ENCODE measurements around the gene ZNF544. TPM values are rescaled to one million over a fixed set of nuclear protein-coding genes. Genes with fewer than 3 reads are reported as not detected.

The ZNF544 gene
- total RNA-seq, 1 donor from 2014 or later = 25.2 TPM

DNA sequence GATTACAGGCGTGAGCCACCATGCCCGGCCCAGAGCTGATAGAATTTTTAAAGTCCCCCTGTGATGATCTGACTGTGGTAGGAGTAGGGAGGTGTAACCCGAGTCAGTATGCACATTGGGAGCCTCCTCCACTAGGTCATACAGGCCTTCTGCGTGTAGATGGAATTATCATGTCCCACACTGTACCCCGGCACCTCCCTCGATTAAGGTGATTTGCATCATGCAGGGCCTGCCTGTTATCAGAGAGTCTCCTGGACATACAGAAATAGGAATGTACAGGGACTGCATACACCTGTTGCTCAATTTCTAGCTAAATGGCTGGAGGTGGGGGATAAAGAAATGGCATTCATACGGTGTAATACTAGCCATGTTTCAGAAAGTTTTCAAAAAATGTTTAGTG, 75.5 kb downstream of the ZNF544 start:
- TF ChIP-seq, protein P1, sequence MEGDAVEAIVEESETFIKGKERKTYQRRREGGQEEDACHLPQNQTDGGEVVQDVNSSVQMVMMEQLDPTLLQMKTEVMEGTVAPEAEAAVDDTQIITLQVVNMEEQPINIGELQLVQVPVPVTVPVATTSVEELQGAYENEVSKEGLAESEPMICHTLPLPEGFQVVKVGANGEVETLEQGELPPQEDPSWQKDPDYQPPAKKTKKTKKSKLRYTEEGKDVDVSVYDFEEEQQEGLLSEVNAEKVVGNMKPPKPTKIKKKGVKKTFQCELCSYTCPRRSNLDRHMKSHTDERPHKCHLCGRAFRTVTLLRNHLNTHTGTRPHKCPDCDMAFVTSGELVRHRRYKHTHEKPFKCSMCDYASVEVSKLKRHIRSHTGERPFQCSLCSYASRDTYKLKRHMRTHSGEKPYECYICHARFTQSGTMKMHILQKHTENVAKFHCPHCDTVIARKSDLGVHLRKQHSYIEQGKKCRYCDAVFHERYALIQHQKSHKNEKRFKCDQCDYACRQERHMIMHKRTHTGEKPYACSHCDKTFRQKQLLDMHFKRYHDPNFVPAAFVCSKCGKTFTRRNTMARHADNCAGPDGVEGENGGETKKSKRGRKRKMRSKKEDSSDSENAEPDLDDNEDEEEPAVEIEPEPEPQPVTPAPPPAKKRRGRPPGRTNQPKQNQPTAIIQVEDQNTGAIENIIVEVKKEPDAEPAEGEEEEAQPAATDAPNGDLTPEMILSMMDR (IDR thresholded peaks at IDR 0.05) = no peak
- Mint-ChIP-seq H3K27ac (ENCODE audit: unreplicated experiment) (peak overlapping the region; percentile 99), H3K9me3 (ENCODE audit: unreplicated experiment) (no peaks in the 10 kb centered on the region), H3K36me3 (ENCODE audit: unreplicated experiment) (peaks cover 53% of the 10 kb centered on the region), H3K4me3 (ENCODE audit: unreplicated experiment) (peak overlapping the region; percentile 100), H3K27me3 (ENCODE audit: unreplicated experiment) (no peaks in the 10 kb centered on the region), H3K4me1 (ENCODE audit: unreplicated experiment) (peaks cover 22% of the 10 kb centered on the region)
- no peak for DNase-seq (ENCODE audit: extremely low spot score, unreplicated experiment)

DNA sequence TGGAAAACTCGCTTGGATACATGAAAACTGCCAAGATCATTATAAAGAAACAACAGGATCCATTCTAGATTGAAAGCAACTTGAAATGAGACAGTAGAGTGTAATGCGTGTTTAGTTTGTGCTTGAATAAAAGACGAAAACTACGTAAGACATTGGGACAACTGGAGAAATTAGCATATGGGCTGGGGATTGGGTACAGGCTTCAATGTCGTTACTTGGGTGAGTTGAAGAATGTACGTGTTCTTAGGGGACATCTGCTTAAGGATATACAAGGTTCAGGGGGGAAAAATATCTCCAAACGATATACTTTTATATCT, 76.0 kb downstream of the ZNF544 start:
- Mint-ChIP-seq H3K27ac (ENCODE audit: unreplicated experiment) (peak overlapping the region; percentile 99), H3K9me3 (ENCODE audit: unreplicated experiment) (no peaks in the 10 kb centered on the region), H3K27me3 (ENCODE audit: unreplicated experiment) (no peaks in the 10 kb centered on the region), H3K4me1 (ENCODE audit: unreplicated experiment) (peaks cover 22% of the 10 kb centered on the region), H3K4me3 (ENCODE audit: unreplicated experiment) (peak overlapping the region; percentile 100), H3K36me3 (ENCODE audit: unreplicated experiment) (peaks cover 55% of the 10 kb centered on the region)
- TF ChIP-seq, protein P1 (IDR thresholded peaks at IDR 0.05) = no peak
- no peak for DNase-seq (ENCODE audit: extremely low spot score, unreplicated experiment)

DNA sequence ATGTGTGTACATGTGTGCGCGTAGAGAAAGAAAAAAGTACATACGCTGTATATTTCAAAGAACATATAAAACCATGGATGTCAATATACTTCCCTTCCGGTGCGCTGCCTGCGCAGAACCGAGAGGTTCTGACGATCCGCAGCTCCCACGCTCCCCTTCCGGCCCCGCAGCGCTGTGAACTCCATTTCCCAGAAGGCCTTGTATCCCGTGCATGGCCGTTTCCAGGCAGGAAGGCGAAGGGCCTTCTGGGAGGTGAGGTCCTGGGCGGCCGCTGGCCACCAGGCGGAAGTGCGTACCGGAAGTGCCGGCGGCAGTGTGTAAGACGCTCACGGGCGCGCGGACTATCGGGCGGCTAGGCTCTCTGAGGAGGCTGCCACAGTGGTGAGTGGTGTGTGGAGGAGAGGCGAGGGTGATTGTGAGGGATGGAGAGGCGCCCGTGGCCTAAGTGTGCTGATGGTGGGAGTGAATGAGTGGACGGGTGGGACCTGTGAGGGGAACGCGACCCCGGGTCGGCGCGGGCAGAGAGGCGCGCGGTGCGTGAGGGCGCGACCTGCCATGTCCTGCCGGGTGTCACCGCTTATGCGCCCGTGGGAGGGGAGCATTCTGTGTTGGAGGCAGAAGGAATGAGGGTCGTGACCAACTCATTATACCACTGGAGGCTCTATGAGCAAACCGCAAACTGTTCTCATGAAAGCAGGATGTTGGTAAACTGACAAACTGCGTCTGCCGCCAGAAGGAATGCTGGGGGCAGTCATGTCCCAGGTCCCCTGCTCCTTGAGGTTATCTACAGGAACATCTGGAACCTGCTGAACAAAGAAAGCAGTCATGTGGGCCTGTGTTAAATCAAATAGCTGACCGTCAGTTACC, 76.6 kb downstream of the ZNF544 start, which contains the start of gene ERVK3-1:
TSS of gene ERVK3-1 (plus strand) at position 313 of the 867 bp plus-strand sequence. CDS start 6,792 bp downstream, outside the sequence.
- no peaks in the 10 kb centered on the region for H3K9me3 Mint-ChIP-seq (ENCODE audit: unreplicated experiment)
- DNase-seq (ENCODE audit: extremely low spot score, unreplicated experiment) = peak; percentile 97
- H3K27ac Mint-ChIP-seq (ENCODE audit: unreplicated experiment) = peak within 1 kb of the TSS; percentile 99
- peaks cover 22% of the 10 kb centered on the region for H3K4me1 Mint-ChIP-seq (ENCODE audit: unreplicated experiment)
- H3K4me3 Mint-ChIP-seq (ENCODE audit: unreplicated experiment) = peak within 1 kb of the TSS; percentile 100
- H3K27me3 Mint-ChIP-seq (ENCODE audit: unreplicated experiment) = no peaks in the 10 kb centered on the region
- H3K36me3 Mint-ChIP-seq (ENCODE audit: unreplicated experiment) = peaks cover 54% of the 10 kb centered on the region
- TF ChIP-seq, protein P1 (IDR thresholded peaks at IDR 0.05) = no peak

DNA sequence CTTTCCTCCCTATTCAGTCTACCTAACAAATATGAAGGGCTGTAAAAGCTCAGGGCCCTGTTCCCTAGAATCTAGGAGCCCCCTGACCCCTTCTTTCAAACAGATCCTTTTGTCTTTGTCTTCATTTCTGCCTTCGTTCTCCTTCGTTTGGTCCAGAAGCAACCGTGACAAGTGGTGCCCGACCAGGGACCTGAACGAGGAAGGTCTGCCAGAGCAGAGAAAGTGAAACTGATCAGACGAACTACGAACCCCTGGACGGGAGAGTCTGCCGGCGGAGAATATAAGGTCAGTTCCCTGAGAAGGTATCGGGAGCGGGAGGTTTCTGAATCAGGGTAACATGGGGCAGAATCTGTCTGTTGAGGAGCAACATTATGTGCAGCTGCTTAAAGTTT, 77.2 kb downstream of the ZNF544 start:
- DNase-seq (ENCODE audit: extremely low spot score, unreplicated experiment) = no peak
- H3K27ac Mint-ChIP-seq (ENCODE audit: unreplicated experiment) = peak overlapping the region; percentile 99
- TF ChIP-seq, protein P1 (IDR thresholded peaks at IDR 0.05) = no peak
- no peaks in the 10 kb centered on the region for H3K27me3 Mint-ChIP-seq (ENCODE audit: unreplicated experiment)
- H3K4me3 Mint-ChIP-seq (ENCODE audit: unreplicated experiment) = peak overlapping the region; percentile 100
- H3K4me1 Mint-ChIP-seq (ENCODE audit: unreplicated experiment) = peaks cover 22% of the 10 kb centered on the region
- peaks cover 49% of the 10 kb centered on the region for H3K36me3 Mint-ChIP-seq (ENCODE audit: unreplicated experiment)
- no peaks in the 10 kb centered on the region for H3K9me3 Mint-ChIP-seq (ENCODE audit: unreplicated experiment)

DNA sequence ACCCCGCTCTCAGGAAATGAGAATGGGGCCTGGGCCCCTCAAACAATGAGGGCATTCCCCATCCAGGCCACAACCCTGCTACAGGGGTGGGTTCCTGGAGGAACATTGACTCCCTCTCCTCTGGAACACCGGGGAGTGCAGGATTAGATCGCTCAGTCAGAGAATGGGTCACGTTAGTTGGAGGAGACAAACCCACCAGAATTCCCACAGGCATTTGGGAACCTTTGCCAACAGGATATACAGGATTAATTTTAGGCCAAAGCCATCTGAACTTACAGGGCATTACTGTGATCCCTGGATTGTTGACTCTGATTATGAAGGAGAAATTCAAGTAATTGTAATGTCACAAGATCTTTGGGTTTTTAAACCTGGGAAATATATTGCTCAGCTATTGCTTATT, 79.0 kb downstream of the ZNF544 start:
- Mint-ChIP-seq H3K4me1 (ENCODE audit: unreplicated experiment) (peaks cover 22% of the 10 kb centered on the region), H3K27me3 (ENCODE audit: unreplicated experiment) (no peaks in the 10 kb centered on the region), H3K9me3 (ENCODE audit: unreplicated experiment) (peaks cover 8% of the 10 kb centered on the region), H3K4me3 (ENCODE audit: unreplicated experiment) (no peak overlapping the region), H3K36me3 (ENCODE audit: unreplicated experiment) (peaks cover 55% of the 10 kb centered on the region), H3K27ac (ENCODE audit: unreplicated experiment) (no peak overlapping the region)
- DNase-seq (ENCODE audit: extremely low spot score, unreplicated experiment) = no peak
- TF ChIP-seq, protein P1 (IDR thresholded peaks at IDR 0.05) = no peak

Data from osteocyte (in vitro differentiated cells).